Measurements from ENCODE around the gene KRTAP19-6.
"Not testable (repeated sequence)": the region's sequence is repeated elsewhere in the genome, so short reads cannot be mapped to it uniquely, and the experiment has no call there.

KRTAP19-6 gene, protein sequence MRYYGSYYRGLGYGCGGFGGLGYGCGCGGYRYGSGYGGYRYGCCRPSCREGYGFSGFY

DNA sequence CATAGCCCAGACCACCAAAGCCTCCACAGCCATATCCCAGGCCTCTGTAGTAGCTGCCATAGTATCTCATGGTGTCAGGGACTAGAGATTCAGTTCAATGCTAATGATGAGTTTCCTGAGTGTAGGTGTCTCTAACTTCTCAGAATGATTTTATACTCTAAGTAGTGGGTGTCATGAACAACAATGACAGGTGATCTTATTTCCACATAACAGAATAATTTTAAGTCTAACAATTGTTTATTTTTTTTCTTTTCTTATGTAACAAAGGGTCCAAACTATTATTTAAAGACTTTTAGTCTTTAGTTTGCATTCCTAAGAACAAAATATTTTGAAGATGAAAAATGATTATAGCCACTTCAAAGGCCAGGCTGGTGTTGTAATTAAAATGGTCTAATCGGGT lies at the start of gene KRTAP19-6:
TSS of gene KRTAP19-6 (minus strand) at position 101 of the 400 bp plus-strand sequence. CDS start at position 70, 31 bp downstream.
- no peak for DNase-seq (ENCODE audit: low read depth in 1 of 2, low spot score in 1 of 2)

DNA sequence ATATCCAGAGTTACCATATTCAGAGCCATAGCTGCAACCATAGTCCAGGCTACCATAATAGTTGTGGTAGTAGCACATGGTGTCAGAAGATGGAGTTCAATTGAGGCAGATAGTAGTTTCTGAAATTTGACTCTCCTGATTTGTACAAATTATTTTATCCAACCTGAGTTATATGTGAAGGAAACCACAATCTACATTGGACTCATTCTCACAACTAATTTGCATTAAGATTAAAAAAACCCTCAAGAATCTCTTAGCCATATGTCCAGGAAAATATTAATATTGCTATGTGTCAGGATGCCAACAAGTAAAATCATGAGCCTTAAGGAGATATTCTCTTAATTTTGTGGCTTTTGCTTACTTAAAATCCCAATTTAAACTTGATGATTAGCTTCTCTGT lies 48.6 kb upstream of the KRTAP19-6 start, which contains the start of gene KRTAP22-2:
TSS of gene KRTAP22-2 (minus strand) at position 101 of the 400 bp plus-strand sequence.
- no peak for DNase-seq (ENCODE audit: low read depth in 1 of 2, low spot score in 1 of 2)

DNA sequence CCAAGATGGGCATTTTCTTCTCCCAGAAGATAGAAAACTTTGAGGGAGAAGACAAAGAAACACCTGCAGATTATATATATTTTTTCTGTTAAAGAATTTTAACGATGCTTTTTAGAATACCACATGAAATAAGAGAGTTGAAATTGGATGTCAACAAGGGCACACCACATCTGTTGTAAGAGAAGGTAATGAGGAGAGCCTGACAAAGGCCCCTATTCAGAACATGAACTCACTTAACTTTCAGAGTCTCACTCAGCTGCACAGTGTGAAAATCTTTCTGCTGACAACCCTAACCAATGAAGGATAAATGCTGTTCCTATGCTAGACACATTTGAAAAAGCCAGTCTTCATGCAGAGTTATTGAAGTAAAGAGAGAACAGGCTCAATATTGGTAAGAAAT lies 41.2 kb upstream of the KRTAP19-6 start:
- DNase-seq (ENCODE audit: low read depth in 1 of 2, low spot score in 1 of 2): no peak

DNA sequence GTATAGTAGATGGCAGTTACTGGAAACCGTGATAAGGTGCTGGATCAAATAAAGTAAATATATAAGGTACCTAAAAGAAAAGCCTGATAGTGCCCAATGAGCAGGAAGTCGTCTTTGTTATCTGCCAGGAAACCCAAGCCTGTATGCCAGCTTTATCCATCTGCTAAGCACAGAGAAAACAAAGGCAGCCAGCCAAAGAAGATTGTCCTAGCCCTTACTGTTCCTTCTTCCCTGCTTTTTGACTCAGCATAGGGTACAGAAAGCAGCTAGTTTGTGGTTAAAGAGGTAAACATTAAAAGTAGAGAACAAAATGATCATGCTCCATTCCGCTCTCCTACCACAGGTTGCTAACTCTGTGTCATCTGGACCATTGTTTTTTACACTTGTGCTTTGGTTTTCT lies 38.5 kb upstream of the KRTAP19-6 start:
- no peak for DNase-seq (ENCODE audit: low read depth in 1 of 2, low spot score in 1 of 2)

DNA sequence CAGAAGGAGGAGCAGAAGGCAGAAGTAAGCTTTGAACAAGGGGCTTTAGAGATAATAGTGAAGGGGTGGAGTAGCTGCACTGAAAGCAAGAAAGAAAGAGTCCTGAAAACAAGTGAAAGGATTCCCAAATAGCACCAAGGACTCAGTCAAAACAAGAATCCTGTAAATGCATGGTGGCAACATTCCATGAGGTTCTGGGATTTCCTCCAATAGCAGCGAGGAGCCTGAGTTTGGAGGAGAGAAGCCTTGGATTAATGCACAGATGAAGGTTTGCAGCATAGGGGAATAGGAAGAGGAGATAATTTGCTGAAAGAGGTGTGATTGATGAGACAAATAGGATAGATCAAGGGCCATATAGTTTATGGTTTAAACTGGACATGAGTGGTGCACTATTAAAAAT lies 37.7 kb upstream of the KRTAP19-6 start:
- no peak for DNase-seq (ENCODE audit: low read depth in 1 of 2, low spot score in 1 of 2)

DNA sequence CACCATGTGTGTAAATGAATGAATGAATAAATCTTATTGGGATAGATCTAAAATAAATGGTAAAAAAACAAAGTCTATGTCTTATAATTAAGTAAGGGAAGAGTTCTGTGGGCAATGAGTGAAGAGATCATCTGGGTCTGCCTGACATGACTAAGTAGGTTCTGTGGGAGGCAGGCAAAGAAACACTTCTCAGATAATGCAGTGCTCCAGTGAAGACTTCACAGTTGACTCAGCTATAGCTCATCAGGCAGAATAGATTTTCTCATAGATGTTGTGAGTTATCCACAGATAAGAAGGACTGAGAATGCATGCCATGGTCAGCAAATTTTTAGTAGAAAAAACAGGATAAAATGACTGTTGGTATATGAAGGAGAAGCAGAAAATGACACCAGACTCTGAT lies 36.1 kb upstream of the KRTAP19-6 start:
- DNase-seq (ENCODE audit: low read depth in 1 of 2, low spot score in 1 of 2): no peak

DNA sequence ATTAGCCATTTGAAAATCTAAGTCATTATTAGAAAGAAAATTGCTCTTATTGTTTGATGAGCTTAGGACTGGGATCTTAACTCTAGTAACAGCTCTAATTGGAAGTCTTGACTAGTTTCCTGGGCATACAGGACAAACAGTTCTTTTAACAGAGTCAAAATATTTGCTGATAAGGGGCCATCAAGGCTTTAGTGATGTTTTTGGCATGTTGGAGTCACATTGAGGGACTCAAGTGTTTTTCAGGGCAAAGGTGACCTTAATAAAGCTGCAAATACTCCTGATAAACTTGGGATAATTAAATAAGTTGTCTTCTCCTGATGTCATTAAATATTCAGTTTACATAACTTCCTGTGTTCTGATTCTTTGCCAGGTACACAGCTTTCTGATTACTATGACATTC lies 26.0 kb upstream of the KRTAP19-6 start:
- no peak for DNase-seq (ENCODE audit: low read depth in 1 of 2, low spot score in 1 of 2)

DNA sequence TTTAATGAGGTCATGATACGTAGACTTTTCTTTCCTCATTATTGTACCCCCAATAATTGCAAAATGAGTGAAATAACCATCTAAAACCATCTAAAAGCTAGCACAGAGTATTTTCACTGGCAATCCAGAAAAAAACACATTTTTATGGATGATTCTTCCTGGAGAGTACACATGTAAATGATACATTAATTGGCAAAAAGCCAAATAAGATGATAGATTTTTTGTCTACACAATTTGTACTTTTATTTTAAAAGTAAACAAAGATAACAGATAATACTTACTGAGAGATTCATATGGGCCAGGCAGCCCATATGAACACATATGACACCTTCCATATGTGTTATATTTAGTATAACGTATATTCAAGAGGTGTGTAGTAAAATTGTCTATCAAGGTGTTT lies 22.0 kb upstream of the KRTAP19-6 start:
- no peak for DNase-seq (ENCODE audit: low read depth in 1 of 2, low spot score in 1 of 2)

DNA sequence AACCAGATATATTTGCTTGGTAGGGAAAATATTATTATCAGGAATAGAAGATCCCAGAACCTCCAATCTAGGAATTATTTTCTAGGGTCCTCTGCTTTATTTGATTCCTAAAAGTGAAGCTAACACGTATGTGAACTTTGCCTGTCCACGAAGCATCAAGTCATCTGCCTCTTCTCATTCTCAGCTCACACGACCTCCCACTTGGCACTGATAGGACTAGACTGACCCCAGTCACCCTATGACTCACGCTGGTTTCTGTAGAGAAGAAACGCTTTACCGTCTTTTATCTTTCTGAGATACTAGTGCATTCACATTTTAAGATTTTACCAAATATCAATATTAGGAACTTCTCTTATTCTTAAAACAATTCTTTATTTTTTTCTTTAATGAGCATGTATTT lies 21.4 kb upstream of the KRTAP19-6 start:
- no peak for DNase-seq (ENCODE audit: low read depth in 1 of 2, low spot score in 1 of 2)

DNA sequence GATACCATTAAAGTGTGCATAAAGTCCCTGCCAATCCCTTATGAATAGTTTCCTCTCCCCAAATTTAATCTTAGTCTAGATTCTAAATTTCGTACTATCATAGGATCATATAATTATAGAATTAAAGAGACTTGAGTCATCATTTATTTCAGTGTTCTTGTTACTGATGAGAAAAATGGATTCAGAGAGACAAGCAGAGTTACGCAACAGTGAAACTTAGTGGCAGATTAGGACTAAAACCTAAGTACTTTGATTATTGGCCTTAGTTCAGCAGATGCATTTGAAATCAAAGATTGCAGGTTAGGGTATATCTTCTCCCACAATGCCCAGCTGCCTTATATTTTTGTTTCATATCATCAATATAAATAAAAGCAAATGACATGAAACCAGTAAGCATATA lies 20.3 kb upstream of the KRTAP19-6 start:
- DNase-seq (ENCODE audit: low read depth in 1 of 2, low spot score in 1 of 2): no peak

DNA sequence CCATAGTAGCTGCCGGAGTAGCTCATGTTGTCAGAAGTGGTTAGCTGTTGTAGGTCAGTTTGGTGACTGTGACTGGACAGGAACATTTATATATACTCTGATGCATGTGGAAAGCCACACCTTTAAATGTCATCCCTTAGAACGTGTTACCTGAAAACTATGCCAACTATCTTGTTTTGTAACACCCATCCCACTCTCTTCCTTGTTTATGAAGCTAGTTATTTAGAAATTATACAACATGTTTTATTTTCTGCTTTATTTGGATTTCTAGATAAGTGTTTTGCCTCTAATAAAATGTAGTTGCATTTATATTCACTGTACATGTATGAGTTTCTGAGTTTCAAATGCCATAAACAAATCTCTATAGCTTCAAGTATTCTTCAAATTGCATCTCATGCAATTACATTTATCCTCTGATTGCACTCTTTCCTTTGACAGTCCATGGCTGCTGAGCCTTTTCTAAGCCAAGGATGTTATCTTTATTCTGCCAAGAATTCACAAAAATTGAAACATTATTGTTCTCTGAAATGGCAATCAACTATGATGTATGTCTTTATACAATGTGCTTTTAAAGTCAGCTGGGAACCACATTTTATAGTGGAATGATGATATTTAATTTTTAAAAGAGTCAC lies 19.7 kb upstream of the KRTAP19-6 start, which contains the start of gene KRTAP19-7:
TSS of gene KRTAP19-7 (minus strand) at position 51 of the 632 bp plus-strand sequence. CDS start at position 26, 25 bp downstream.
- no peak for DNase-seq (ENCODE audit: low read depth in 1 of 2, low spot score in 1 of 2)

DNA sequence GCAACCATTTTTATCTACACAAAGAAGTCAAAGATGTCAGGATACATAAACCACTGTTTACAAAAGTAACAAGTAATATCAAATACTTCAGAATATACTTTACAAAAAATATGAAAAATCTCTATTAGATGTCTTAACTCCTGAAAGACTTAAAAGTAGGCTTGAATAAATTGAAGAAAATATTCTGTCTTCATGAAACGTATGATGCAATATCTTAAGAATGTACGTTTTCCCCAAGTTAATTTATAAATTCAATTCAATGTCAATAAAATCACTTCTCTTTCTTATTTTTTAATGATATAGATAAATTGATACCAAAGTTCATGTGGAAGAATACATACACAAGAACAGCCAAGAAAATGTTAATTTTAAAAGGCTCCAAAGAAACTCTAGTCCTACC lies 13.4 kb upstream of the KRTAP19-6 start:
- DNase-seq (ENCODE audit: low read depth in 1 of 2, low spot score in 1 of 2): no peak

DNA sequence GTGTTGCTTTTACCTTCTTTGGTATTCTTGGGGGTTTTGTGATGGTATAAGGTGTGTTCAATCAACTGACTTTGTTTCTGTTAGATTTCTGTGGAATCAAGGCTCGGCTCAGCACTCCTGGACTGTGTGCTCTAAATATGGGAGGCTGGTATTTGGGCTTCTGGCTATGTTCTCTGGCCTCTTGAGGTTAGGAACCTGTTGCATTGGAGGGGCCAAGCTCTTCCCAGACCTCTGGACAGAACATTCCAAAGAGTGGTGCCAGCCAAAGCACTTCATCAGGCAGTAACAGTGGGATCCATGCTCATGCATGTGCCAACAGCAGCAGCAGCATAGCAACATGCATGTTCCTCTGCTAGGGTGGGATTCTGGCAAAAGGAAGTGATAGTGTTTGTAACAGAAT lies 11.1 kb upstream of the KRTAP19-6 start:
- DNase-seq (ENCODE audit: low read depth in 1 of 2, low spot score in 1 of 2): no peak

DNA sequence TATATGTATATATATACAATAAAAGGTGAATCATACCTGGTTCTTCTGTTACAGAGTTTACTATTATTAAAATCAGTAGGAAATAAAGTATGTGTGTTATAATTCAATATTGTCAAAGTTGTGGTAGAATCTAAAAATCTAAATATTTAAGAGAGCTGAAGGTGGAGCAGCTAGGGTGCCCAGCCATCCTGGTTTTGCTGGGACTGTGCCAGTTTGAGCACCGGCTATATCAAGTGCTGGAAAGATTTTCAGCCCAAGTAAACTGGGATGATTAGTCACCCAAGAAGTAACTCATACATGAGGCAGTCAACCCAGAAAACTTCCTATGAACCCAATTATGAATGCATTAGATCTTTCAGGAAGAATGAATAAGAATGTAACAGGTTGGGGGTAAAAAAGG lies 22.8 kb downstream of the KRTAP19-6 start:
- no peak for DNase-seq (ENCODE audit: low read depth in 1 of 2, low spot score in 1 of 2)

DNA sequence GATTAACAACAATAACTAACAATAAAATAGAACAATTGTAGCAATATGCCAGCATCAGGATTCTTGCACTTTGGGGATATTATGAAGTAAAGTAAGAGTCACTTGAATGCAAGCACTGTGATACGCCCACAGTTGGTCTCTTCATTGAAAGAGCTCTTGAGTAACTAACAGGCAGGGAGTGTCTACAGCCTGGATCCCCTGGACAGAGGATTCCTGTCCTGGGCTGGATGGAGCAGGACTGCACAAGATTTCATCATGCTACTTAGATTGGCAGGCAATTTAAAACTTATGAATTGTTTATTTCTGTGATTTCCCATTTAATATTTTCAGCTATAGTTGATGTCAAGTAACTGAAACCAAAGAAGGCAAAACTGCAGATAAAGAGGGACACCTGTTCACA lies 26.0 kb downstream of the KRTAP19-6 start:
- DNase-seq (ENCODE audit: low read depth in 1 of 2, low spot score in 1 of 2): no peak

DNA sequence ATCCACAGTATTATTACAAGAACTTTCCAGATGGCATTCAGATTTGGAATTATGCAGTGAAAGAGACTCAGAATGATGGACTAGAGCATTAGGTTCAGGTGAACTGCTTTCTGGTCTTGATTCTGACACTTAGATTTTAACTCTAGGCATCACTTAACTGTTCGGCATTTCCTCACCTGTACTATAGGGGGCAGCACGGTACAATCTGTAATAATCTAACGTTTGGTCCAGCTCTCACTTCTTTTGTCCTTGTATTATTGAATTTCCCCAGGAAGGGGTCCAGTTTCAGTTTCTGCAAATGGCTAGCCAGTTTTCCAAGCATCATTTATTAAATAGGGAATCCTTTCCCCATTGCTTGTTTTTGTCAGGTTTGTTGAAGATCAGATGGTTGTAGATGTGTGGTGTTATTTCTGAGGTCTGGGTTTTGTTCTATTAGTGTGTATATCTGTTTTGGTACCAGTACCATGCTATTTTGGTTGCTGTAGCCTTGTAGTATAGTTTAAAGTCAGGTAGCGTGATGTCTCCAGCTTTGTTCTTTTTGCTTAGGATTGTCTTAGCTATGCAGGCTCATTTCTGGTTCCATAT lies 36.0 kb downstream of the KRTAP19-6 start:
- not testable (repeated sequence) for DNase-seq (ENCODE audit: low read depth in 1 of 2, low spot score in 1 of 2)

DNA sequence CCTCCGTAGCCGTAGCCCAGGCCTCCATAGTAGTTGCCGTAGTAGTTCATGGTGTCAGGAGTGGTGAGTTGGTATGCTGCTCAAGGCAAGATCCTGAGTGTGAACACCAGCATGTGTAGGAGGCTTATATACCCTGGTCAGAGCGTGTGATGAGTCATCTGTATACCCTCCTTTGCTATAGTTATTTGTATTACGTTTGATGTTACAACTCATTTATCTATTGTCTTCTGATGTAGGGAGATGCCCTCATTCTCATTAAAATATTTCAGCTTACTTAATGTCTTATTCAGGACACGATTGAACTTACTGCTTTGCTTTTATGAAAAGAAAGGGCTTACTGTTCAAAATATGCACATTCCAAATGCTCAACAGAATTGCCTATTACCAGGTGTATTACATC lies 39.6 kb downstream of the KRTAP19-6 start, which contains the start of gene KRTAP19-5:
TSS of gene KRTAP19-5 (minus strand) at position 101 of the 400 bp plus-strand sequence. CDS start at position 50, 51 bp downstream.
- DNase-seq (ENCODE audit: low read depth in 1 of 2, low spot score in 1 of 2): no peak

DNA sequence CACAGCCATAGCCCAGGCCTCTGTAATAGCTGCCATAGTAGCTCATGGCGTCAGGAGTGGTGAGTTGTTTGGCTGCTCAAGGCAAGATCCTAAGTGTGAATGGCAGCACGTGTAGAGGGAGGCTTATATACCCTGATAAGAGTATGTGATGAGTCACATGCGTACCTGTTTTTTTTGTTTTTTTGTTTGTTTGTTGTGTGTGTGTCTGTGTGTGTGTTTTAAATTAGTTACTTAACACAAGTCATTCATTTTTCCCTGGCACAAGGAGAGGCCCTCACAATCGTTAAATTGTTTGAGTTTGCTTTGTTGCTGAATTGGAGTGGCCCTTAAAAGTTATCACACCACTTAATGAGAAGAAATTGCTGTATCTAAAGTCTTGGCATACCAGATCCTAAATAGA lies 44.6 kb downstream of the KRTAP19-6 start, which contains the start of gene KRTAP19-4:
TSS of gene KRTAP19-4 (minus strand) at position 101 of the 400 bp plus-strand sequence. CDS start at position 46, 55 bp downstream.
- no peak for DNase-seq (ENCODE audit: low read depth in 1 of 2, low spot score in 1 of 2)

DNA sequence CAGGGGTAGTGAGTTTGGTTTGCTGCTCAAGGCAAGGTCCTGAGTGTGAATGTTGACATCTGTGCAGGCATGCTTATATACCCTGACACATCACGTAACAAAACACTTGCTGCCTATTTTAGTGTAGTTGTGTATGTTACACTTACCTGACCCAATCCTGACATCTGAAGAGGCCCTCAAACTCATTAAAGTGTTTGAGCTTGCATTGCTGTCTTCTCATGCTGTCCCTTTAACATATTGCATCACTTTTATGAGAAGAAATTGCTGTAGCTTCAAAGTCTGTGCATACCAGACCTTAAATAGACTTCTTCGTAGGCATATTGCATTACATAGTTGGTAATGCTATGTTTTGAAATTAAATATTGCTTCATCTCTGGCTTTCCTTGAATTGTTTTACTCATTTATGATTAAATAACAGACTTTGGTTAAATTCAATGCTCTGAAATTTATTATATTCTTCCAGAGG lies 49.7 kb downstream of the KRTAP19-6 start, which contains the start of gene KRTAP19-3:
TSS of gene KRTAP19-3 (minus strand) at position 51 of the 466 bp plus-strand sequence. CDS start 56 bp downstream, outside the sequence.
- no peak for DNase-seq (ENCODE audit: low read depth in 1 of 2, low spot score in 1 of 2)

All from activated CD4-positive, alpha-beta T cell treated with anti-CD3 and anti-CD28 coated beads, Interleukin-2, amount 50 U/mL, for 24 hours (primary cell).